Kidney glomerular epithelial cell (primary cell): ENCODE data around the gene FOXP1.

Source experiments
- DNase-seq: peaks from one replicate; lab custom pipeline; 2025; lab: John Stamatoyannopoulos, UW

The FOXP1 gene

DNA sequence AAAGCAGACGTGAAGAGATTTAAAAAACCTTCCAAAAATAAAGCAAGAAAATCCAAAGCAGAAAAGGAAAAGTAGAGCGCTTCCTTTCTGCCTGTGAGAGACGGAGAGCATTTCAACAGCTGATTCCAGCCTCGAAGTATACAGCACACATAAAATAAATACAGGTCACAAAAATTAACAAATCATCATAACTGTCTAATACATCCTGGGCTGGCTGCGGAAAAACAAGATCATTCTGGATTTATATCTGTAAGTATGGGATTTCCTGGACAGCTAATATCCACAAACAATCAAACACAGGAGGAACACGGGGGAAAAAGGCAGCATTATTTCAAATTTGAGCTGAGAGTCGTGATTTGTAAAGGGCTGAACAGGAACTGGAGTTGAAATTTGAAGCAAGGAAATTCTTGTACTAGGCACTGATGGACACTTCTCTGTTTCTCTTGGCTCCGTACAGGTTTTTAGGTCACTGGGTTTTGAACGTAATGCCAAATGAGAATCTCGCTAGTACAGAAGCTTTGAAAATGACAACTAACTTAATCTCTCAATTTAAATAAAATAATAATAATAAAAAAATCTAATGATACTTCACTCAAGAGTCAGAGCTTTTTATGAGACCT is 577.7 kb downstream of the FOXP1 start:
- DNase-seq: peak; percentile 28

- DNase-seq: no peak
These were observed 580.0 kb downstream of the FOXP1 start for GRCh38 chr3:71003511-71003910.

- no peak for DNase-seq
These were observed 581.2 kb downstream of the FOXP1 start for GRCh38 chr3:71002298-71002697.

DNA sequence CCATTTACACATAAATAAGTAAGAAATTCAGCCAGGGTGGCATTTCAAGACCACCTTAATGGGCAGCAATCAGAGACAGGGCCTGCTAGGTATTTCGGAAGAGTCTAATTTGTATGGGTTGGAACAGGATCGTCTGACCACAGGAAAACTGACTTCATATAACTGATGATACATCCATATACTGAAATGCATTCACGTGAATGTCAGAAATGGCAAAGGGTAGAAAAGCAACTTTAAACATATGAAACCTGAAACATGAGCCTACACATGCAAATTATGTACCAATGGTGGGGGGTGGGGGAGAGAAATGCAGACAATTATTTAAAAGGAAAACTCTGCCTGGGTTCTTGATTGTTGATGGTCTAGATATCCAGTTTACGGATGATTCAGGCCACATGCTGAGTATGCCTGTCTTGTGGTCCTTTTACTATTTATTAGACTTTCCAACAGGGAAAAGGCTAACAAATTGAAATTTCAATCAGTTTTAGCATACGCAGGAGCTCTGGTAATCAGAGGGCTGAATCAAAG is 582.2 kb downstream of the FOXP1 start:
- DNase-seq: no peak

GRCh38 chr3:71000483-71000882 is 583.0 kb downstream of the FOXP1 start:
- DNase-seq: no peak

- no peak for DNase-seq
These were observed 583.8 kb downstream of the FOXP1 start for GRCh38 chr3:70999730-71000129.

GRCh38 chr3:70996082-70996481 is 587.4 kb downstream of the FOXP1 start:
- DNase-seq: no peak

- no peak for DNase-seq
These were observed 588.9 kb downstream of the FOXP1 start for GRCh38 chr3:70994644-70995043.

- DNase-seq: peak; percentile 21
These were observed 590.8 kb downstream of the FOXP1 start for GRCh38 chr3:70992562-70993204.

GRCh38 chr3:70992131-70992530 is 591.4 kb downstream of the FOXP1 start:
- no peak for DNase-seq

- no peak for DNase-seq
These were observed 592.8 kb downstream of the FOXP1 start for GRCh38 chr3:70990723-70991122.

- DNase-seq: no peak
These were observed 593.3 kb downstream of the FOXP1 start for GRCh38 chr3:70990185-70990584.

DNA sequence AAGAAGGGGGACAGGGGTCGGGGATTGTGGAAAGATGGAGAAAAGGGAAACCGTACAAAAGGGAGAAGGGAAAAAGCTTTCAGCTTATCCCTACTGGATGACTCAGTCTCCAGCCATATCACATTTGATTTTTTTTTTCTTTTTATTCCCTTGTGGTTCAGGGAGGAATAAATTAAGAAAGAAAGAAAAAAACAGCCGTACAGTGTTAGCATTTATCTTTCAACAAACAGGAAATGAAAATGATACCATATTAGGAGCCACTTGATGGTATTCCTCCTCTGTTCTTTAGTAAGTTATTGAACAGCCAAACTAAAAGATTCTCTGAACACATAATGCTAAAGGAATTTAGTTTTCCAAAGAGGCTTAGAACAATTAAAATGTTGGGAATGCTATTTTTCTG is 594.4 kb downstream of the FOXP1 start:
- peak; percentile 64 for DNase-seq

- no peak for DNase-seq
These were observed 595.4 kb downstream of the FOXP1 start for GRCh38 chr3:70988111-70988510.

GRCh38 chr3:70985572-70985971 is 598.0 kb downstream of the FOXP1 start:
- DNase-seq: no peak

DNA sequence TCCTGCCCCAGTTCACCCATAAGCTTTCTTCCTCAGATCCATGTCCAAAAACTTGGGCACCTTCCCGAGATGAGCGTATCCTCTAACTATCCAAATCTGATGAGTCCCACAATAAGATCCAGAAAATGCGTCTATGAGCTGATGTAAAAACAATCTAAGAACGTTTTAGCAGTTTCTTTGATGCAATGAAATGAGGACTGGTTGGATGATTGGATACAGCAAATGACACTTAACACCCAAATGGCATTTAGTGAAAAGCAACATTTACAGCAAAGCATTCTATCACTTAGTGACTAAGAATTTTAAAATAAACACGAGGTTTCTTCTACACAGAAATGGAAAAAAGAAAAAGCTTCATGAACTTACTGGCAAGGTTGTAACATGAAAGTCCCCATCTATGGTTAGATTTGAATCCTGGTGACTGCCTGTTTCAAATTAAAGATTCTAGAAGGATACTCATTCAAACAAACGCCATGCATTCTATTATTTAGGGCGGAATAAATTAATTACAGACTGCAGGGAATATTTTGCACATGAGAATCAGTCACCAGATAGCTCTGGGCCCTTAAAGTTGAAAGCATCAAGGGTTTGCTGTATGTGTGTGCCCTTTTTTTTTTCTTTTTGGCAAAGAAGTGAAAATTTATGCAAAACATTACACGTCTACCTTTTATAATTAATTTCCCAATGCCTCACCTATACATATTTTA is 598.6 kb downstream of the FOXP1 start:
- DNase-seq: no peak

DNA sequence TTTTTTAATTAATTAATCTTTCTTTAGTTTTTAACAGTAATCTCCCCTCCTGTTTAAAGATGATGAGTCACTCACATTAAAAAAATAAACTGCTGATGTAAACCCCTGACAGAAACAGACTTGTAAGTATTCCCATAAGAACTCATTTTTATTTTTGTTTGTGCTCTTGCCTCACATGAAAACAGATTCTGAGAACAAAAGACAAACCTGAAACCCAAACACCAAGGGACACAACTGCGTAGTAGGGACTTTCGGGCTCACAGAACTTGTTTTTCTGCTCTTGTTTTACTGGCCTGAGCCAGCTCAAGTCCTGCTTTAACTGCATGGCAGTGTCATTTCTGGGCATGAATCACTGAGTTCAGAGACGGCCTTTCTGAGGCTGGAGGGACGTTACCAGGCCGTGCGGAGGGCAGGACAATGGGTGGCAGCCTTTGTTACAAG is 600.8 kb downstream of the FOXP1 start:
- DNase-seq: peak; percentile 76

- DNase-seq: no peak
These were observed 601.2 kb downstream of the FOXP1 start for GRCh38 chr3:70982284-70982683.

- no peak for DNase-seq
These were observed 602.2 kb downstream of the FOXP1 start for GRCh38 chr3:70981231-70981880.

DNA sequence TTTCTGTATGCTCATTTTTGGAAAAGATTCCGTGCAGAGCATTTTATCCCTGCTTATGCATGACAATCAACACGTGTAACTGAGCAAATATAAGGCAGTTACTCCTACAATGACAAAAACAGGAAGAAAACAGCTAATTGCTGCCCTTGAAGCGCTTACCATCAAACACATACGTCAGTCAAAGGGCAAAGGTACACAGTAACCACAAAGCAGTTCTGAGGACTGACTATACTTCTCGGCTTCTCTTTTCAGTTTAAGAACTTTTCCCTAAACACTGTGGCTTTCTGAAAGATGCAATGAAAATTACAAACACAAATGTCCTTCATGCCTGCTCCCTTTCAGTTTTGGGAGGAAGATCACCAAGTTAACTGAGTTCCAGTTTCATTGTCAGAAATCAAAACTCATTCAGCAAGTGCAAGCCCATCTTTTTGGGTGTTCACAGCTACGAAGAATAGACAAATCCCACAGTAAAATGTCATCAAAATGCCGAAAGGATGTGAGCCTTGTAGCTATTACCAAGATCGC is 602.8 kb downstream of the FOXP1 start:
- no peak for DNase-seq

DNA sequence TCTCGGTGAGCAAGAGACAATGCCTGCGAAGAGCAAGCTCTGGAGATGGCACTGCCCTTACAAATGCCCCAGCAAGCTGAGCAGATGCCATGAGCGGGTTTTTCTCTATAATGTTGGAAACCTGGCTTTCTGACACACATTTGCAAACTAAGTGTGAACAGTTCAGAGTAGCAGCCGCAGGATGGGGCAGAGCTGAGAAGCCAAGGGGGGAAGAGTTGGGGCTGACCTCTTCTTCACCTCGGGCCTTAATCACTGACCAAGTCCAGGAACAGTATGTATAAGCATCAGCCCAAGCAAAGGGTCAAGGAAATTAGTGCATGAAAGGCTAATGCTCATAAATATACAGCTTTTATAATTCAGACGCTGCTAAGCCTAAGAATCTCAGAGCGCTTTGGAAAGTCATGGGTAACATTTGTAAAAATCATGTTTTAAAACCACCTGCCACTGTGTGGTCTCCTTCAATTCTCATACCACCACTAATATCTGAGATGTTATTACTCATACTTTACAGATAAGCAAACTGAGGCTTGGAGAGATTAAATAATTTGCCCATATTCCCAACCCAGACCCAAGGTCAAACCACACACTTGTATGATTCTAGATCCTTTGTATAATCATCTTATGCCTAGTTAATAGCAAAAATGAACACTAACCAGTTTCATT is 603.4 kb downstream of the FOXP1 start:
- DNase-seq: no peak

DNA sequence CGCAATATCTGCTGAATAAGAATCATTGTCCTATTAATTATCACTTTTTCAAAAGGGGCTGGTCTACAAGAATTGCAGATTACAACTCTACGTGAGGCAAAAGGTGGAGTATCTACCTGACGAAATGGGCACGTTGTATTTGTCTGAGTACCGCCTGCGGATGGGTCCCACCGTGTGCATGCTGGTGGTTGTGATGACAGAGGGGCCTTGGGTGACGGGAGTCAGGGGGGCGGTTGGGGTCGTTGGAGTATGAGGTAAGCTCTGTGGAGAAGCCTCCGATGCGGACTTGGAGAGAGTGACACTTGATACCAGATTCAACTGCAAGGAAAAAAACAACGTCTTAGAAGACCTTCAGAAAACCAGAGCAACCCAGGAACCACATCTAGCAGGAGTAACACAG is 605.8 kb downstream of the FOXP1 start:
- no peak for DNase-seq
